Stimulated activated CD8-positive, alpha-beta memory T cell treated with anti-CD3 and anti-CD28 coated beads, Interleukin-12 subunit alpha, Interleukin-12 subunit beta, amount 100 ng/mL, for 4 hours (primary cell): ENCODE results near the gene CXCR6.

Source experiments
- DNase-seq: peaks from one replicate; pipeline ENCODE4 v3.0.0-alpha.2; 2020; ENCODE audit warnings: low read depth

CXCR6 gene

DNA sequence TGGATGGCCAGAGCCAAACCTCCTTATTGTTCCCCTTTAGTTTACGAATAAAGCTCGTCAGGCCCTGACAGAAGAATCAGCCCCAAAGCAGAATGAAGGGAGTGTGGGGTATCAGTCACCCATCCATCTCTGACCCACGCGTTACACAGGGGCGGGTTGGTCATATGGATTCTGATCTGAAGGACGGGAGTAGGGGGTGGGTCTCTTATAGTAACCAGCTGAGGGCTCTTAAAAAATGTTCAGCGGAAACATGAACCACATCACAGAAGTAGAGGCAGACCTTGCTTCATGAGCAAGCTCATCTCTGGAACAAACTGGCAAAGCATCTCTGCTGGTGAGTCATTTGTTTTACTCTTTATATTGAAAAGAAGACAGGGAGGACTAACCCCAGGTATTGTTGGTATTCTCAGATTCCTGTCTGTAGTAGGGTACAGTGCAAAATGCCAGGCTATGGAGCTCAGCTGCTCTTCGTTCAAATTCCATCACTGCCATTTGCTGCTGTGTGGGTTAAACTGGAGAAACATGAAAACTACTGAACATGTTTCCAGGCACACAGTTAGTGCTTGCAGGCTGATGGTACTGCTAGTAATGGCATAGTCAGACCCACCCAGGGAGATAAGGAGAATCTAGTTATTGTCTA lies at the start of gene CXCR6:
TSS of gene CXCR6 (plus strand) at position 258 of the 640 bp plus-strand sequence. CDS start 3,018 bp downstream, outside the sequence.
- no peak for DNase-seq

GRCh38 chr3:45894015-45894414 lies 49.2 kb upstream of the CXCR6 start:
- no peak for DNase-seq

- DNase-seq = no peak
Observed at GRCh38 chr3:45895686-45896468, 47.4 kb upstream of the CXCR6 start.

- DNase-seq = no peak
Observed at GRCh38 chr3:45896956-45897355, 46.3 kb upstream of the CXCR6 start.

DNA sequence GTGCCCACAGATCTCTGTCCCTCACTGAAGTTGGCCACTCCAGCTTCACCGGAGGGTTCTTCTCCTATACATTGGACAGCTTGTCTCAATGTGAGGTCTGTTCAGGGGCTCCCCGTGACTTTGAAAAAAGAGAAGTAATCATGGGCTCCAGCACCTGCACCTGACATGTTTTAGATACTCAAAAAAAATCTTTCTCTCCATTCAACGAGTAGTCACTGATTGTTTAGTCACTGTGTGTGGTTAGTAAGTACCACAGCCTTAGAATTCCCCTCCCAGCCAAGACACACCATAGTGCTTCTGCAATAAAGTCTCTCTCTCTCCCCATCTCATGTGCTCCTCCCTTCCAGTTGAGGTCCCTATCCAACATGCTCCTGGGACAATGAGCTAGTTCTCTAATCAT lies 38.3 kb upstream of the CXCR6 start:
- no peak for DNase-seq

GRCh38 chr3:45905755-45906154 lies 37.5 kb upstream of the CXCR6 start:
- DNase-seq = no peak

- DNase-seq = no peak
Observed at GRCh38 chr3:45906681-45907407, 36.4 kb upstream of the CXCR6 start.

DNA sequence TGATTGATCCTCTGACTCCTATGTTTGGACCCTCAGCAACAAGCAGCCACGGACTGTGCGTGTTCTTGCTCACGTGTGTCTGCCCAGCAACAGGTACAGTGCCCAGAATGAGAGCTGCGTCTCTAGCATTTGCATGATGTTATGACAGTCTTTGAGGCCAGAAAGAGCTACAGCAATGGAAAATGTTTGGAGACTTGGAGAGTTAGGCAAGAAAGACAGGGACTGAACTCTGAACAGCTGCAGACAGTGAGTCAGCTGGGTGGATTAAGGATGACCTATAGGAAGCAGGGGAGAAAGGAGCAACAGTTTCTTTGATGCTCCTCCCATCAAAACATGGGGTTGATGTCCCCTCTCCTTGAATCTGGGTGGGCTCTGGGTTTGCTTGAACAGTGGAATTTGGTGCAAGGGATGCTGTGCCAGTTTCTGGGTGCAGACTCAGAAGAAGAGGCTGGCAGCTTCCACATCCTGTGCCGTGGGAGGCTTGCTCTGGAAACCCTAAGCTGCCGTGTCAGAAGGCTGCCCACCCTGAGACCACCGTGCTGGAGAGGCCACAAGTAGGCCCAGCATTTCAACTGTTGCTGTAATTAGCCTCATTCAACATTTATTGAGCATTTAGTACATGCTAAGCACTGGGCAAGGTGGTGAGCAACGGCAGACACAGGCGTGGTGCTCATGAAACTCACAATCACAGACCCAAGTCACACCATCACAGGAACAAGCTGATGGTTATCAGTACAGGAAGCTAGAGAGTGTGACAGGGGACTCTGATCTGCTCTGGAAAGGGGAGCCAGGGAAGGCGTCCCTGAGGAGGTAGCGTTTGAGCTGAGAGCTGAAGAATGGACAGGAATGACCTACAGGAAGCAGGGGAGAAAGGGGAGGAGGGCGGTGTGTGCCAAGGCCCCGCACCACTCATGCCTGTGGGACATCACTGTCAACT lies 35.2 kb upstream of the CXCR6 start:
- no peak for DNase-seq

GRCh38 chr3:45908761-45909160 lies 34.5 kb upstream of the CXCR6 start:
- DNase-seq = no peak

- no peak for DNase-seq
Observed at GRCh38 chr3:45909542-45909941, 33.7 kb upstream of the CXCR6 start.

DNA sequence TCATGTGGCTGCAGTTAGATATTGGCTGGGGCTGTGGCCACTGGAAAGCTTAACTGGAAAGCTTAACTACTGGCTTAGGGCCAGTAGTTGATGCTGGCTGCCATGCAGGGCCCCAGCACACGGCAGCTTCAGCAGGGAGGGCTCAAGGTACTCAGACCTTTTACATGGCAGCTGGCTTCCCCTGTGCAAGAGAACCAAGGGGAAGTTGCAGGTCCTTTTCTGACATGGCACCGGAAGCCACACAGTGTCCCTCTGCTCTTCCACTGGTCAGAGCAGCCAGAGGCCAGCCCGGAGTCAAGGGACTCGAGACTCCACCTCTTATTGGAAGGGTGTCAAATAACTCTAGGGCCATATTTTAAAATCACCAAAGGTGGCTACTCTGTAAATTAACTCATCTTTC lies 32.4 kb upstream of the CXCR6 start:
- DNase-seq = no peak

DNA sequence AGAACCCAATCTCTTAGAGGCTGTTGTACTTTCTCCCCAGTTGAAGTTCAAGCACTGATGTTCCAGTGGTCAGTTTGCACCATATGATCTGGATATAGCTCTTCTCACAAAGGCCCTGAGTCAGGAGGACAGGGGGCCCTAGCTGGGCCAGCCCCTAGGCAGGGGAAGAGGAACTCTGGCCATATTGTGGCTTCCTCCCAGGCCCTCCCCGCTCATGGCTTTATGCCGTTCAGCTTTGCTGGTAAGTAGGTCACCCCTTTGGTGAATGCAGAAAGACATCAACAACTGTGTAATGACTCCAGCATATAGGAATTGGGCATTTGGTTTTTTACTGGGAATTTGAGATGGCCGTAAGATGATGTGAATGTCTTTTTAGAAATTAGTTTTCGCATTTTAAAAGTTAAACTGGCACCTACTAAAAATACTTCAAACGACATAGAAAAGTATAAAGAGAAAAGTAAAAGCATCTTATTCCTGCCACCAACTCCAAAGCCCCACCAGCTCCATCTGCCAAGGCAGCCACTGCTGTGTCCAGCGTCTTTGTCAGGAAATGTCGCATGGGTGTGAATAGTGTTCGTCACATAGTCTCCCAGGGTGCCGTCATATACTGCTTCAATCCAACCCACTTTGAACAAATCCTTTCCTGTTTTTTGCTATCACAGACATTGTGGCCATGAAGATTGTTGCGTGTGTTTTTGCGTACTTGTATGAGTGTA lies 31.6 kb upstream of the CXCR6 start:
- DNase-seq = no peak

DNA sequence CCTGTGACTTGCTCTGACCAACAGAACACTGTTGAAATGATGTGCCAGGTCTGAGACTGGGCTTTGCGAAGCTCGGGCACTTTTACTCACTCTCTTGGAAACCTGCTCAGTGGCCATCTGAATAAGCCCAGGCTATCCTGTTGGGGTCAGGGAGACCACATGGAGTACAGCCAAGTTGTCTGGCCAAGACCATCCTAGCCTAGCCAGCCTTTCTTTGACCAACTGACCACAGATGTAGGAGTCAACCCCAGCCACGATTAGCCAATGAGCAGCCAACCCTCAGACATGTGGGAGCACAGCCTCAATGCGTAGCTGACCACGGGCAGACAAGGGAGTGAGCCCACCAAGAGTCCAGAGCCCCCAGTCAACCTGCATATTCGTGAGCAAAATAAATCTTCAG lies 30.8 kb upstream of the CXCR6 start:
- DNase-seq = no peak

DNA sequence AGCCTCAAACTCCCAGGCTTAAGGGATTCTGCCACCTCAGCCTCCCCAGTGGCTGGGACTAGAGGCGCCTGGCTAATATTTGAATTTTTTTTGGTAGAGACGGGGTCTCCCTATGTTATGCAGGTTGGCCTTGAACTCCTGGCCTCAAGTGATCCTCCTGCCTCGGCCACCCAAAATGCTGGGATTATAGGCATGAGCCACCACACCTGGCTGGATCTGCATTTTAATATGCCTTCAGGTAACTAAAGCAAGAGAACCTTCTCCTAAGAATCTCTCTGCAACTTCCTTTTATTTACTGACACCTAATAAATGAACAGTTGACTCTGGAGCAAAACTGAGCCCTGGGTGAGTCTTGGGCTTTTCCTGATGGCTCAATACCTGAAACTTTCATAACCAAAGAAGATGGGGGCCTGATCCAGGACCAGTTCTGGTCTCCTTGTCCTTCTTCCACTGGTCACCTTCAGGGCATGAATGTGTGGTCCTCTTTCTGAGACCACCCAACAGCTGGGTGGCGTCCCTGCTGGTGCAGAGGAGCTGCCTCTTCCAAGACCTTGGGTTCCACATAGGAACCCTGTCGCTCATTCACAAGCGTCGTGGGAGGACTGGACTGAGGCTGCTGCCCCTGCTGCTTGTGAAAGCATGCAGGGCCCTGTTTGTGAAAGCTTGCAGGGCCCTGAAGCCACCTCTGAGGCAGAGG lies 28.8 kb upstream of the CXCR6 start:
- no peak for DNase-seq

- DNase-seq = no peak
Observed at GRCh38 chr3:45915059-45915439, 28.2 kb upstream of the CXCR6 start.

DNA sequence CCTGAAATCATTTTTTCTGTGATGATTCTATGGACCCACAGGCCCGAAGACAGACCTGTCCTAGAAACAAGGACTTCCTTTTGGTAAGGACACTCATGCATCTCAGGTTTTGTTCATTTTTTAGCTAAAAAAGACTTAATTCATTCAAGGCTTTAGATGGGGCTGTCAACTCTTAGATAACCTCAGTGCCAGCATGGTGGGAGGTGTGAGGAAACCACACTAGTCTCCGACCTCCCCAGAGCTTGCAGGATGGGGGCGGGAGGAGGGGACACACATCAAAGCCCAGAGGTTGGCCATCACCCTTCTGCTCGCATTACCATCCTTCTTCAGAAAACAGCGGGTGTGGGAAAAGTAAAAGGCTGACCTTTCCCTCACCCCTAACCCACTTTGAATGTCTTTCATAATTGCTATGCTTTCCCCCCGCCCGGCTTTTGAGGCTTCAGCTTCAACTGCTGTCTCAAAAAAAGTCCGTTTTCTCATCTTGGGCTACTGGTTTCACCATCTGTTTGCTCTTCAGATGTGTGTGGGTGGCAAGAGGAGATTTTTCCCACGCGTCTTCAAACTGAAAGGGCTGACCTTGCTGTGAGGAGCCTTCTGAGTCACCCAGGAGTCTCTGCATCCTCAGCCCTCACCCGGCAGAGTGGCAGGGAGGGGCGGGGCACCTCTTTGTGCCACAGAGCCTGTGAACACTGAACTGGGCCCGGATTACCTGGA lies 27.6 kb upstream of the CXCR6 start:
- DNase-seq = peak; percentile 67

GRCh38 chr3:45917146-45917898 lies 25.9 kb upstream of the CXCR6 start:
- DNase-seq = no peak

DNA sequence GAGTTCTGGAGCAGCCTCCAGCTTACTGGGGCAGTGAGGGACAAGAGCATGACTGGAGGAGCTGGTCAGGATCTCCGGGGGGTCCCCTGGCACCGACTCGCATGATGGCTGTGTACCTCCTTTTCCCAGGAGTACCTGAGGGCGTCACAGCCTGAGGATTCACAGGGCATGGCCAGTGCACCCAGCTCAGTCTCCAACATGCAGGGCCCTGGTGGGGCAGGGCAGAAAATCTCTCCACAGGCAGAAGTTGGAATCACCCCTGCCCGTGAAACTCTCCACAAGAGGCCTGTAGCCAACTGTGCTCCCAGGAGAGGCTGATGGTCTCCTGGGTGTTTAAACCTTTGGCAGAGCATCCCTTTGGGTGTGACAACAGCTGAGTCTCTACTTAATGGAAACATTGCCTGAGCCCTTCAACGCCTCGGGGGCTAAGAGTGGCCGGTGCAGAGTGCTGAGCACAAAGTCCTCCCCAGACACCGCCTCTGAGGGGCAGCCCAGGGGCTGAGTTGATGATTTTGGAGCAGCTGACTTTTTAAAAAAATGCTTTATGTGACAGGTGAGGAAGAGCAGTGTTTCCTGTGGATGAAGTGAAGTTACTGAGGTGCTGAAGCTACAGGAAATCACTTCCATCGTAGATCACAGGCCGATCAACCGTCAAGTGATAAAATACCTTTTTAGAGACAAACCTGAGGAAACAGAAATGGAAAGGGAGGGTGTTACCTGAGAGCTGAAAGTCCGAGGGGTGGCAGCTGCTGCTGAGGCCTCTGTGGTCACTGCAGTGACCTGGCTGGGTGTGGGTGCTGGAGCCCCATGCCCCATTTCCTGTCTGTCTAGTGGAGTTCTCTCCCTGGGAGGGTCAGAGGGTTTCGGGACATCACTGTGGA lies 21.9 kb upstream of the CXCR6 start:
- no peak for DNase-seq

- DNase-seq = no peak
Observed at GRCh38 chr3:45922039-45922326, 21.3 kb upstream of the CXCR6 start.
